Neural crest cell (in vitro differentiated cells): ENCODE data around the gene CCDC197. TPM values are rescaled to one million over a fixed set of nuclear protein-coding genes. Genes with fewer than 3 reads are reported as not detected.

Source experiments
- DNase-seq: peaks from one replicate; pipeline ENCODE4 v3.0.0; 2021; ENCODE audit warnings: low read depth, mixed read lengths, low spot score
- H3K27ac Mint-ChIP-seq: one replicate; pipeline ENCODE4 v1.8.0; 2021; ENCODE audit warnings: mild to moderate bottlenecking, mixed read lengths; ENCODE audit not compliant: unreplicated experiment
- H3K27me3 Mint-ChIP-seq: 2 replicates; pipeline ENCODE4 v1.8.0; 2021; ENCODE audit warnings: low read depth, mild to moderate bottlenecking, mixed read lengths
- H3K36me3 Mint-ChIP-seq: 2 replicates; pipeline ENCODE4 v1.8.0; 2021; ENCODE audit warnings: low read depth, mild to moderate bottlenecking, mixed read lengths
- H3K4me1 Mint-ChIP-seq: 2 replicates; pipeline ENCODE4 v1.8.0; 2021; ENCODE audit warnings: mixed read lengths
- H3K4me3 Mint-ChIP-seq: one replicate; pipeline ENCODE4 v1.8.0; 2021; ENCODE audit warnings: mild to moderate bottlenecking, mixed read lengths
- H3K9me3 Mint-ChIP-seq: 2 replicates; pipeline ENCODE4 v1.8.0; 2021; ENCODE audit warnings: mixed read lengths
- CTCF ChIP-seq: fragments of 200-600 bp; sonication (generic); conservative IDR thresholded peaks from 2 replicates; pipeline ENCODE4 v1.5.0; 2021; ENCODE audit warnings: antibody characterized with exemption, mild to moderate bottlenecking
- total RNA-seq: library from RNA; stranded (reverse); gene quantifications from 2 replicates; pipeline ENCODE4 v1.2.1, GENCODE V29; 2021

The CCDC197 gene
- total RNA-seq, 1 donor from 2014 or later: not detected

- H3K27me3 Mint-ChIP-seq: peaks cover 11% of the 10 kb centered on the region
- H3K27ac Mint-ChIP-seq: no peak overlapping the region
- no peak for DNase-seq
- no peaks in the 10 kb centered on the region for H3K9me3 Mint-ChIP-seq
- H3K4me3 Mint-ChIP-seq: no peak overlapping the region
- TF ChIP-seq CTCF: no peak
- H3K36me3 Mint-ChIP-seq: no peaks in the 10 kb centered on the region
- peaks cover 7% of the 10 kb centered on the region for H3K4me1 Mint-ChIP-seq
Observed at GRCh38 chr14:93999573-93999972, 2.5 kb downstream of the CCDC197 start.

GRCh38 chr14:94000267-94000666, 3.2 kb downstream of the CCDC197 start:
- H3K27ac Mint-ChIP-seq: peak overlapping the region; percentile 14
- H3K4me3 Mint-ChIP-seq: no peak overlapping the region
- H3K9me3 Mint-ChIP-seq: no peaks in the 10 kb centered on the region
- TF ChIP-seq CTCF: no peak
- DNase-seq: no peak
- H3K27me3 Mint-ChIP-seq: peaks cover 17% of the 10 kb centered on the region
- H3K4me1 Mint-ChIP-seq: peaks cover 7% of the 10 kb centered on the region
- H3K36me3 Mint-ChIP-seq: no peaks in the 10 kb centered on the region

- DNase-seq: no peak
- TF ChIP-seq CTCF: no peak
- Mint-ChIP-seq H3K4me3 (no peak overlapping the region), H3K27me3 (peaks cover 19% of the 10 kb centered on the region), H3K27ac (no peak overlapping the region), H3K4me1 (peaks cover 7% of the 10 kb centered on the region), H3K36me3 (no peaks in the 10 kb centered on the region), H3K9me3 (no peaks in the 10 kb centered on the region)
Observed at GRCh38 chr14:94001016-94001415, 3.9 kb downstream of the CCDC197 start.

- TF ChIP-seq CTCF: peak; percentile 98
- peaks cover 19% of the 10 kb centered on the region for H3K27me3 Mint-ChIP-seq
- H3K27ac Mint-ChIP-seq: no peak overlapping the region
- peaks cover 7% of the 10 kb centered on the region for H3K4me1 Mint-ChIP-seq
- no peaks in the 10 kb centered on the region for H3K9me3 Mint-ChIP-seq
- H3K4me3 Mint-ChIP-seq: no peak overlapping the region
- no peaks in the 10 kb centered on the region for H3K36me3 Mint-ChIP-seq
- DNase-seq: peak; percentile 64
Observed at GRCh38 chr14:94001501-94002396, 4.6 kb downstream of the CCDC197 start.

GRCh38 chr14:94003397-94003796, 6.3 kb downstream of the CCDC197 start:
- no peak for TF ChIP-seq CTCF
- Mint-ChIP-seq H3K4me3 (no peak overlapping the region), H3K27me3 (peaks cover 19% of the 10 kb centered on the region), H3K27ac (no peak overlapping the region), H3K9me3 (no peaks in the 10 kb centered on the region), H3K4me1 (peaks cover 7% of the 10 kb centered on the region), H3K36me3 (no peaks in the 10 kb centered on the region)
- no peak for DNase-seq
